Parathyroid adenoma (tissue), 2 donors: ENCODE results near the gene AADACL3.
"Not testable (repeated sequence)": the region's sequence is repeated elsewhere in the genome, so short reads cannot be mapped to it uniquely, and the experiment has no call there.

Experiments used
- H2AFZ ChIP-seq: fragments of 300-600 bp; sonication (generic); one replicate; pipeline ENCODE4 v1.7.0; 2017; ENCODE audit warnings: antibody characterized with exemption, mild to moderate bottlenecking
- H3K27ac ChIP-seq: fragments of 300-600 bp; sonication (generic); one replicate; pipeline ENCODE4 v1.7.0; 2017
- H3K27me3 ChIP-seq: fragments of 300-600 bp; sonication (generic); one replicate; pipeline ENCODE4 v1.7.0; 2017; ENCODE audit warnings: low read length; ENCODE audit not compliant: control insufficient read depth, insufficient read depth
- H3K36me3 ChIP-seq: fragments of 300-600 bp; sonication (generic); one replicate; pipeline ENCODE4 v1.7.0; 2017; ENCODE audit warnings: low read length; ENCODE audit not compliant: control insufficient read depth, insufficient read depth
- H3K4me1 ChIP-seq: fragments of 300-600 bp; sonication (generic); one replicate; pipeline ENCODE4 v1.7.0; 2017; ENCODE audit warnings: control low read depth
- H3K4me2 ChIP-seq: fragments of 300-600 bp; sonication (generic); one replicate; pipeline ENCODE4 v1.7.0; 2017; ENCODE audit warnings: low read length
- H3K4me3 ChIP-seq: fragments of 300-600 bp; sonication (generic); one replicate; pipeline ENCODE4 v1.7.0; 2017; ENCODE audit warnings: low read depth, low read length
- H3K79me2 ChIP-seq: fragments of 300-600 bp; sonication (generic); one replicate; pipeline ENCODE4 v1.7.0; 2017; ENCODE audit warnings: control low read depth
- H3K9ac ChIP-seq: fragments of 300-600 bp; sonication (generic); one replicate; pipeline ENCODE4 v1.7.0; 2017; ENCODE audit warnings: mild to moderate bottlenecking
- H3K9me3 ChIP-seq: fragments of 300-600 bp; sonication (generic); one replicate; pipeline ENCODE4 v1.7.0; 2017; ENCODE audit warnings: low read length; ENCODE audit not compliant: control insufficient read depth
- TF ChIP-seq, protein P1 (sequence below): fragments of 300-600 bp; sonication (generic); IDR thresholded peaks from one replicate; pipeline ENCODE4 v1.7.0; 2017; ENCODE audit warnings: antibody characterized with exemption, mild to moderate bottlenecking
- donor health status: primary hyperparathyroidism.

The AADACL3 gene, protein sequence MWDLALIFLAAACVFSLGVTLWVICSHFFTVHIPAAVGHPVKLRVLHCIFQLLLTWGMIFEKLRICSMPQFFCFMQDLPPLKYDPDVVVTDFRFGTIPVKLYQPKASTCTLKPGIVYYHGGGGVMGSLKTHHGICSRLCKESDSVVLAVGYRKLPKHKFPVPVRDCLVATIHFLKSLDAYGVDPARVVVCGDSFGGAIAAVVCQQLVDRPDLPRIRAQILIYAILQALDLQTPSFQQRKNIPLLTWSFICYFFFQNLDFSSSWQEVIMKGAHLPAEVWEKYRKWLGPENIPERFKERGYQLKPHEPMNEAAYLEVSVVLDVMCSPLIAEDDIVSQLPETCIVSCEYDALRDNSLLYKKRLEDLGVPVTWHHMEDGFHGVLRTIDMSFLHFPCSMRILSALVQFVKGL

DNA sequence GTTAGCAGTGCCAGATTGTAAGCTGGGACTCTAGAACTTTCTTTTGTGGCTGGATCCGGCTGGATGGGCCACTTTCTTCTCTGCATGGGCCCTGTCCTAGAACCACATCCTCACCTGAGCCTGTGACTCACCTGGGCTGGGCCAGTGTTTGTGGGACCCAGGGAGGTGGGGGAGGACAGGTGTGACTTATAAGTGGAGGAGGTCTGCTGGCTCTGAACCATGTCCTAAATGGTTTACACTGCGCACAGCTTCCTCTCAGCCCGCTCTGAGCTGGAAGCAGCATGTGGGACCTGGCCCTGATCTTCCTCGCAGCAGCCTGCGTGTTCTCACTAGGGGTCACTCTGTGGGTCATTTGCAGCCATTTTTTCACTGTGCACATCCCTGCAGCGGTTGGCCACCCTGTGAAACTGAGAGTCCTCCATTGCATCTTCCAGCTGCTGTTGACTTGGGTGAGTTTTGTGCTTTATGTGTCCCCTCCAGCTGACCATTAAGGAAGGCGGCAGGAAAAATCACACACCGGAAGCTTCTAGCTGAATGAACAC, at the start of gene AADACL3:
Gene AADACL3, plus strand, starts transcription at position 215 of the 542 bp plus-strand sequence. Its CDS starts 67 bp downstream, at position 282.
- no peak within 1 kb of the TSS for H3K4me2 ChIP-seq
- no peaks in the 10 kb centered on the region for H3K79me2 ChIP-seq
- H3K36me3 ChIP-seq, result no peaks in the 10 kb centered on the region
- no peak within 1 kb of the TSS for H3K27ac ChIP-seq
- H3K4me3 ChIP-seq, result no peak within 1 kb of the TSS
- H3K27me3 ChIP-seq, result no peaks in the 10 kb centered on the region
- no peak within 1 kb of the TSS for H3K9ac ChIP-seq
- TF ChIP-seq, protein P1, sequence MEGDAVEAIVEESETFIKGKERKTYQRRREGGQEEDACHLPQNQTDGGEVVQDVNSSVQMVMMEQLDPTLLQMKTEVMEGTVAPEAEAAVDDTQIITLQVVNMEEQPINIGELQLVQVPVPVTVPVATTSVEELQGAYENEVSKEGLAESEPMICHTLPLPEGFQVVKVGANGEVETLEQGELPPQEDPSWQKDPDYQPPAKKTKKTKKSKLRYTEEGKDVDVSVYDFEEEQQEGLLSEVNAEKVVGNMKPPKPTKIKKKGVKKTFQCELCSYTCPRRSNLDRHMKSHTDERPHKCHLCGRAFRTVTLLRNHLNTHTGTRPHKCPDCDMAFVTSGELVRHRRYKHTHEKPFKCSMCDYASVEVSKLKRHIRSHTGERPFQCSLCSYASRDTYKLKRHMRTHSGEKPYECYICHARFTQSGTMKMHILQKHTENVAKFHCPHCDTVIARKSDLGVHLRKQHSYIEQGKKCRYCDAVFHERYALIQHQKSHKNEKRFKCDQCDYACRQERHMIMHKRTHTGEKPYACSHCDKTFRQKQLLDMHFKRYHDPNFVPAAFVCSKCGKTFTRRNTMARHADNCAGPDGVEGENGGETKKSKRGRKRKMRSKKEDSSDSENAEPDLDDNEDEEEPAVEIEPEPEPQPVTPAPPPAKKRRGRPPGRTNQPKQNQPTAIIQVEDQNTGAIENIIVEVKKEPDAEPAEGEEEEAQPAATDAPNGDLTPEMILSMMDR, result no peak
- H3K9me3 ChIP-seq, result no peaks in the 10 kb centered on the region
- no peaks in the 10 kb centered on the region for H3K4me1 ChIP-seq
- no peak within 1 kb of the TSS for H2AFZ ChIP-seq

DNA sequence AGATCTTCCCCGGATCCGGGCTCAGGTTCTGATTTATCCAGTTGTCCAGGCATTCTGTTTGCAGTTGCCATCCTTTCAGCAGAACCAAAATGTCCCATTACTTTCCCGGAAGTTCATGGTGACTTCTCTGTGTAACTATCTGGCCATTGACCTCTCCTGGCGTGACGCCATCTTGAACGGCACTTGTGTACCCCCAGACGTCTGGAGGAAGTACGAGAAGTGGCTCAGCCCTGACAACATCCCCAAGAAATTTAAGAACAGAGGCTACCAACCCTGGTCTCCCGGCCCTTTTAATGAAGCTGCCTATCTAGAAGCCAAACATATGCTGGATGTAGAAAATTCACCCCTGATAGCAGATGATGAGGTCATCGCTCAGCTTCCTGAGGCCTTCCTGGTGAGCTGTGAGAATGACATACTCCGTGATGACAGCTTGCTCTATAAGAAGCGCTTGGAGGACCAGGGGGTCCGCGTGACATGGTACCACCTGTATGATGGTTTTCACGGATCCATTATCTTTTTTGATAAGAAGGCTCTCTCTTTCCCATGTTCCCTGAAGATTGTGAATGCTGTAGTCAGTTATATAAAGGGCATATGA, 49.7 kb upstream of the AADACL3 start:
- Histone ChIP-seq H3K36me3 (no peaks in the 10 kb centered on the region), H3K4me3 (no peak overlapping the region), H3K27me3 (no peaks in the 10 kb centered on the region), H3K9ac (no peak overlapping the region), H3K9me3 (no peaks in the 10 kb centered on the region), H3K4me1 (no peaks in the 10 kb centered on the region), H3K4me2 (no peak overlapping the region), H3K27ac (no peak overlapping the region), H3K79me2 (no peaks in the 10 kb centered on the region), H2AFZ (no peak overlapping the region)
- TF ChIP-seq, protein P1, result no peak

GRCh38 chr1:12669529-12670068, 46.3 kb upstream of the AADACL3 start:
- Histone ChIP-seq H2AFZ (no peak overlapping the region), H3K4me3 (no peak overlapping the region), H3K9ac (no peak overlapping the region), H3K27me3 (no peaks in the 10 kb centered on the region), H3K4me1 (no peaks in the 10 kb centered on the region), H3K4me2 (no peak overlapping the region), H3K27ac (no peak overlapping the region), H3K79me2 (no peaks in the 10 kb centered on the region), H3K9me3 (no peaks in the 10 kb centered on the region), H3K36me3 (no peaks in the 10 kb centered on the region)
- TF ChIP-seq, protein P1, result no peak

GRCh38 chr1:12674358-12674757, 41.6 kb upstream of the AADACL3 start:
- H3K9ac ChIP-seq, result no peak overlapping the region

GRCh38 chr1:12676122-12676521, 39.8 kb upstream of the AADACL3 start:
- H3K9me3 ChIP-seq, H3K36me3 ChIP-seq, H3K27ac ChIP-seq, H3K4me2 ChIP-seq, H3K9ac ChIP-seq, H3K4me1 ChIP-seq, H3K27me3 ChIP-seq, H3K79me2 ChIP-seq, H3K4me3 ChIP-seq, H2AFZ ChIP-seq: not testable (repeated sequence)

More at GRCh38 chr1:12674358-12674757, 41.6 kb upstream of the AADACL3 start:
- Histone ChIP-seq H3K27ac (no peak overlapping the region), H3K9me3 (no peaks in the 10 kb centered on the region), H3K4me1 (no peaks in the 10 kb centered on the region), H3K4me3 (no peak overlapping the region), H3K79me2 (no peaks in the 10 kb centered on the region), H2AFZ (no peak overlapping the region), H3K4me2 (no peak overlapping the region), H3K36me3 (no peaks in the 10 kb centered on the region), H3K27me3 (no peaks in the 10 kb centered on the region)
- TF ChIP-seq, protein P1, result no peak
